Aorta (tissue), 5 donors: ENCODE results near the gene PARP16. TPM values are rescaled to one million over a fixed set of nuclear protein-coding genes. Genes with fewer than 3 reads are reported as not detected.

ENCODE experiments used
- ATAC-seq: fragments of 200-7000 bp; cut with Tn5 transposase; one replicate; pipeline ENCODE4 v1.9.1; 2022; ENCODE audit warnings: moderate library complexity; ENCODE audit not compliant: low FRiP score
- DNase-seq, 2 donors: peaks; one replicate each; pipeline ENCODE4 v3.0.0-alpha.2; 2020
- H3K27ac ChIP-seq, 2 donors: one replicate each; pipeline ENCODE4 v1.5.1; 2013; ENCODE audit warnings: low read length in 2 of 2, mild to moderate bottlenecking in 2 of 2, moderate library complexity in 2 of 2, control low read depth in 1 of 2, inconsistent platforms in 1 of 2, low read depth in 1 of 2
- H3K27me3 ChIP-seq, 2 donors: one replicate each; pipeline ENCODE4 v1.6.1; 2013; ENCODE audit warnings: control low read depth in 1 of 2, low read length in 1 of 2, mild to moderate bottlenecking in 1 of 2, moderate library complexity in 1 of 2; ENCODE audit not compliant: insufficient read depth in 2 of 2, control insufficient read depth in 1 of 2
- H3K36me3 ChIP-seq, 2 donors: one replicate each; pipeline ENCODE4 v1.6.1; 2013; ENCODE audit warnings: control low read depth in 1 of 2, low read length in 1 of 2, mild to moderate bottlenecking in 1 of 2; ENCODE audit not compliant: insufficient read depth in 2 of 2, control insufficient read depth in 1 of 2
- H3K4me1 ChIP-seq, 2 donors: one replicate each; pipeline ENCODE4 v1.6.1; 2013; ENCODE audit warnings: low read length in 2 of 2, control low read depth in 1 of 2, mild to moderate bottlenecking in 1 of 2, moderate library complexity in 1 of 2; ENCODE audit not compliant: insufficient read depth in 2 of 2, control insufficient read depth in 1 of 2
- H3K4me3 ChIP-seq, 2 donors: one replicate each; pipeline ENCODE4 v1.5.1; 2013; ENCODE audit warnings: low read length in 2 of 2, control low read depth in 1 of 2, mild to moderate bottlenecking in 1 of 2
- H3K9me3 ChIP-seq: one replicate; pipeline ENCODE4 v1.6.1; 2013; ENCODE audit warnings: mild to moderate bottlenecking, low read length; ENCODE audit not compliant: control insufficient read depth
- WGBS, 2 donors: extraction: QIAGEN DNeasy Blood & Tissue Kit; methylation state at CpG; one replicate each; pipeline ENCODE4 v1.1.7; 2013; 5-methylcytosine and 5-hydroxymethylcytosine counted together
- intact Hi-C, 2 donors: fragments of 100-400 bp; cut with DNase I; formaldehyde crosslinking; loops; one replicate each; pipeline versions ENCODE4 v1.14.2 to v1.15.0; 2022
- polyA plus RNA-seq, 2 donors: library from polyadenylated mRNA; stranded (reverse); fragments of 200-250 nt; gene quantifications; one replicate each; pipeline ENCODE4 v1.2.3, GENCODE V29; 2013
- total RNA-seq, 2 donors: library from RNA; stranded (reverse); fragmentation: NEBNext Ultra II Directional; extraction: Animal tissue kit (Norgen Biotek cat#: 25700); gene quantifications; one replicate each; pipeline ENCODE4 v1.2.1, GENCODE V29; 2021
- donor health status: healthy with polysubstance abuse.
- donor health status: Bipolar disorder and iron deficiency.
- donor health status: DM: no; HTN: no; CAD: no.
- donor health status: DM: no; HTN: no; CAD: no.
- donor health status: DM: yes; HTN: yes; CAD: no.

The PARP16 gene
- total and polyA plus RNA-seq, 4 donors = 5.3 to 11.5 (median 6.3) TPM

DNA sequence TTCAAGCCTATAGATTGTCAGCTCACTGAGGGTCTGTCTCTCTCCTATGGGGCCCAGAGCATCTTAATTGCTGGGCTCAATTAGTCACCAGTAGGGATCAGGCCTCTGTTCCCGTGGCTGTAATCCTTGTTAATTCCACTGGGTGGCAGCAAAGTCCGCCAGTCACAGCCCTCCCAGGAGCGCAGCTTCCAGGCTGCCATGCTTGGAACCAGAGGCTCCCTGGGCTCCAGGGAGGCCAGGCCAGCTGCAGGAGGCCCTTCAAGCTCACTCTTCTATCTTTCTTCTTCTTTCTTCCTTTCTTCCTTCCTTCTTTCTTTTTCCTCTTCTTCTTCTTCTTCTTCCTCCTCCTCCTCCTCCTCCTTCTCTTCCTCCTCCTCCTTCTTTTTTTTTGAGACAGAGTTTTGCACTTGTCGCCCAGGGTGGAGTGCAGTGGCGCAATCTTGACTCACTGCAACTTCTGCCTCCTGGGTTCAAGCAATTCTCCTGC is 32.2 kb upstream of the PARP16 start:
- WGBS, 2 donors = 38 to 39% methylated on average over 5 of the region's 5 CpGs
- Histone ChIP-seq H3K27ac (no peak overlapping the region), H3K4me1 (no peaks in the 10 kb centered on the region), H3K27me3 (no peaks in the 10 kb centered on the region), H3K9me3 (no peaks in the 10 kb centered on the region), H3K4me3 (no peak overlapping the region), H3K36me3 (no peaks in the 10 kb centered on the region)
- intact Hi-C loops = loop anchor here (1.0 kb wide), 2 partner anchors 66 to 67 kb away; no protein-coding TSS in a partner anchor
- DNase-seq (peak; percentile 77 to 90), ATAC-seq (peak; percentile 96)

DNA sequence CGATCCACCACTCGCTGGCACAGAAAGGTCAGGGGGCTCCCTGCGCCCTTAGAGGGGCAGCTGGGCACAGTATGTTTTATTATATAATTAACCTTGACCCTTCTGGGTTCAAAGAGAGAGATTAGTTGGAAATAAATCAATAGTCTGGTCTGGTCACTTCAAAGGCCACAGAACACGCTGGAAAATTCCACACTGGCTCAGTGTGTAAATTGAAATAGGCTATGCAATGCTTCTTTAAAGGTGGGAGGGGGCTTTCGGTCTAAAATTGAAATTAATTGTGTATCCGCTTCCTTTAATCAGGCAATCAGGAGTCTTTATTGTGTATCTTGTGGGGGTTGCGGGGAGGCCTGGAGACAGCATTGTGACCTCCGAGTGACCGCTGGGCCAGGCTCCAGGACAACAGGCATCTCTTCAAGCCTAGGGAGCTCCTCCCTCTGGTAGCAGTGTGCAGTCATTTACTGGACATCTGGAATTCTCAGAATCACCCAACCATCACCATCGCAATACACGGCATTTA is 25.8 kb upstream of the PARP16 start:
- ATAC-seq (no peak), DNase-seq (peak in 1 of 2 donors; percentile 62)
- H3K4me3 ChIP-seq = no peak overlapping the region
- no peak overlapping the region for H3K27ac ChIP-seq
- intact Hi-C loops = no loop called here
- H3K4me1 ChIP-seq = no peaks in the 10 kb centered on the region
- no peaks in the 10 kb centered on the region for H3K36me3 ChIP-seq
- 76 to 81% methylated on average over 11 of the region's 11 CpGs for WGBS, 2 donors
- H3K9me3 ChIP-seq = no peaks in the 10 kb centered on the region
- H3K27me3 ChIP-seq = no peaks in the 10 kb centered on the region

DNA sequence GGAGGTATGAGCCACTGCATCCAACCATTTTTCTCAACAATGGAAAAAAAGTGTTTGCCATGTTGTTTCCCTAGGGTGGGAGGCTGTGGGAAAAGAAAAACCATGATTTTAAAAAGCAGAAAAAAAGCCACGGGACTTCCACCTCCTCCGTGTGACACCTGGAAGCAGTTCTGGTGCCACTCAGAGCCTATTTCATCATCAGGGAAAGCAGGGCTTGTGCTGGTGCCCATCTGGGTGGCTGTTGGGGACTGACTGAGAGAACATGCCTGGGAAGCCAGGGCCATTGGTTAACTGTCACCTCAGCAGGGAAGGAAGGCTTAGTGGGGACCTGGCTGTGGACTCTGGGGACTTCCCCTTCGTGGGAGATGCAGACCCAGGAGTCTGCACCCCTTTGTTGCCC is 25.1 kb upstream of the PARP16 start:
- Histone ChIP-seq H3K9me3 (no peaks in the 10 kb centered on the region), H3K27ac (no peak overlapping the region), H3K4me1 (no peaks in the 10 kb centered on the region), H3K36me3 (no peaks in the 10 kb centered on the region), H3K27me3 (no peaks in the 10 kb centered on the region), H3K4me3 (no peak overlapping the region)
- peak; percentile 36 for ATAC-seq
- intact Hi-C loops = no loop called here
- DNase-seq = peak in 1 of 2 donors; percentile 24
- 25 to 37% methylated on average over 3 of the region's 3 CpGs for WGBS, 2 donors

DNA sequence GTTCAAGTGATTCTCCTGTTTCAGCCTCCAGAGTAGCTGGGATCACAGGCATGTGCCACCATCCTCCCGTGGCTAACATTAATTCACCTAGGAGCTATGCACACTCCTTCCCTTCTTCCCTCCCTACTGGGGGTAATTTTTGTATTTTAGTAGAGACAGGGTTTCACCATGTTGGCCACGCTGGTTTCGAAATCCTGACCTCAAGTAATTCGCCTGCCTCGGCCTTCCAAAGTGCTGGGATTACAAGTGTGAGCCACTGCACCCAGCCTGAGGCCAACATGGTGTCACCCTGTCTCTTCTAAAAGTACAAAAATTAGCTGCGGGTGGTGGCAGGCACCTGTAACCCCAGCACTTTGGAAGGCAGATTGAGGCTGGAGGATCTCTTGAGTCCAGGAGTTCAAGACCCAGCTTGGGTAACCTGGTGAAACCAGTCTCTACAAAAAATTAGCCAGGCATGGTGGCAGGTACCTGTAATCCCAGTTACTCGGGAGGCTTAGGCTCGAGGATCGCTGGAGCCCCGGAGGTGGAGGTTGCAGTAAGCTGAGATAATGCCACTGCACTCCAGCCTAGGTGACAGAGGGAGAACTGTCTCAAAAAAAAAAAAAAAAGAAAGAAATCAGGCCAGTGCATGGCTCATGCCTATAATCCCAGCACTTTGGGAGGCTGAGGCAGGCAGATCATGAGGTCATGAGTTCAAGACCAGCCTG is 23.9 kb upstream of the PARP16 start:
- H3K36me3 ChIP-seq = no peaks in the 10 kb centered on the region
- H3K4me1 ChIP-seq = no peaks in the 10 kb centered on the region
- DNase-seq = no peak
- H3K9me3 ChIP-seq = no peaks in the 10 kb centered on the region
- H3K27ac ChIP-seq = no peak overlapping the region
- H3K4me3 ChIP-seq = no peak overlapping the region
- H3K27me3 ChIP-seq = no peaks in the 10 kb centered on the region
- intact Hi-C loops = no loop called here
- 92 to 93% methylated on average over 10 of the region's 10 CpGs for WGBS, 2 donors
- no peak for ATAC-seq

DNA sequence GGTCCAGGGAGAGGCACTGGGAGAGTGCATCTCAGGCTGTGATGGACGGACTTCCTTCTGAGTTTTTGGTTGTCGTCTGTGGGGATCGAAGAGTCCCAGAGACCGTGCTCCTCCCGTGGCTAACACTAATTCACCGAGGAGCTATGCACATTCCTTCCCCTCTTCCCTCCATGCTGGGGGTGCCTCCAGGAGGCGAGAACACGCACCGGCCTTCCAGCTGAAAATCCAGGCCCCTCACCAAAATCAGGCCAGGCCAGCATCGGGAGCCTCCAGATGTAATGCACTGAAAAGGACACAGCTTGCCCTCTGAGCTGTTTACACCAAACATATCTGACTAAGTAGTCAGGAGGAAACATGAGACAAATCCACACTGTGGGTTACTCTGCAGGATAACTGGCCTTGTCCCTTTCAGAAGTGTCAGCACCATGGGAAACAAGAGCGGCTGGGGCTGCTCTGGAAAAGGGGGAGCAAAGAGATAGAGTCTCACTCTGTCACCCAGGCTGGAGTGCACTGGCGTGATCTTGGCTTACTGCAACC is 23.3 kb upstream of the PARP16 start:
- Histone ChIP-seq H3K27me3 (no peaks in the 10 kb centered on the region), H3K4me3 (no peak overlapping the region), H3K4me1 (no peaks in the 10 kb centered on the region), H3K9me3 (no peaks in the 10 kb centered on the region), H3K27ac (no peak overlapping the region), H3K36me3 (no peaks in the 10 kb centered on the region)
- WGBS, 2 donors = 83 to 85% methylated on average over 12 of the region's 12 CpGs
- ATAC-seq (no peak), DNase-seq (peak in 1 of 2 donors; percentile 28)
- intact Hi-C loops = no loop called here

DNA sequence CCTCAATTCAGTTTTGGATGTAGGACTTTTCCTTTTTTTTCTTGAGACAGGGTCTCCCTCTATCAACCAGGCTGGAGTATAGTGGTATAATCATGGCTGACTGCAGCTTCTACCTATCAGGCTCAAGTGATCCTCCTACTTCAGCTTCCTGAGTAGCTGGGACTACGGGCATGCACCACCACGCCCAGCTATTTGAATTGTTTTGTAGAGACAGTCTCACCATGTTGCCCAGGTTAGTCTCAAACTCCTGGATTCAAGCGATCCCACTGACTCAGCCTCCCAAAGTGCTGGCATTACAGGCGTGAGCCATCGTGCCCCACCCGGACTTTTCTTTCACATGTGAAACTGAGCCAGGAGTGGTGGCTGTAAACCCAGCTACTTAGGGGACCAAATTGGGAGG is 21.3 kb upstream of the PARP16 start:
- Histone ChIP-seq H3K27me3 (no peaks in the 10 kb centered on the region), H3K9me3 (no peaks in the 10 kb centered on the region), H3K4me1 (no peaks in the 10 kb centered on the region), H3K4me3 (no peak overlapping the region), H3K27ac (no peak overlapping the region), H3K36me3 (no peaks in the 10 kb centered on the region)
- WGBS, 2 donors = 81 to 82% methylated on average over 6 of the region's 6 CpGs
- DNase-seq (no peak), ATAC-seq (no peak)
- intact Hi-C loops = no loop called here

DNA sequence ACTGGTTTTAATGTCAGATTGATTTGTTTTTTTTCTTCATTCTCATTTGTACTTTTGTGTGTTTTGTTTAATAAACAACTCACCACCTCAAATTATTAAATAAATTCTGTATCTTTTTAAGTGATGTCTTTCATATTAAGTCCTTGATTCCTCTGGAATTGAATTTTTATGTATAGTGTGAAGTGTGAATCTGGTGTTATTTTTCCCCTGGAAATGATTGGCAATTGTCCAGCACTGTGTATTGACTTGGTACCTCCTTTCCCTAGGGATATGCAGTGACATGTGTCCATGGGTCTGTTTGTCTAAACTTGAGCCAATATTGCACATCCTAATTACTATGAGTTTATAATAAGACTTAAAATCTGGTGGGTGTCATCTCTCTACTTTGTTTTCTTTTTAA is 19.9 kb upstream of the PARP16 start:
- Histone ChIP-seq H3K27ac (no peak overlapping the region), H3K27me3 (no peaks in the 10 kb centered on the region), H3K4me1 (no peaks in the 10 kb centered on the region), H3K4me3 (no peak overlapping the region), H3K9me3 (no peaks in the 10 kb centered on the region), H3K36me3 (no peaks in the 10 kb centered on the region)
- DNase-seq = no peak
- intact Hi-C loops = no loop called here
- no peak for ATAC-seq

DNA sequence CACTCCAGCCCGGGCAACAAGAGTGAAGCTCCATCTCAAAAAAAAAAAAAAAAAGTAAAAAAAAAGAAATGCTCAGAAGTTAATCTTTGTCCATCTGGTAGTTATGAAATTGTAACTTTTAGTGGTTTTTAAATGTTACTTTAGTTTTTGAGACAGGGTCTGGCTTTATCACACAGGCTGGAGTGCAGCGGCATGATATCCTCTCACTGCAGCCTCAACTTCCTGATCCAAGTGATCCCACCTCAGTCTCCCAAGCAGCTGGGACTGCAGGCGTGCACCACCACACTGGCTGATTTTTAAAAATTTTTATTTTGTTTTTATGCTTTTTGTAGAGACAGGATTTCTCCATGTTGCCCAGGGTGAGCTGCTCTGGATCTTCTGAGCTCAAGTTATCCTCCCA is 19.1 kb upstream of the PARP16 start:
- H3K36me3 ChIP-seq = no peaks in the 10 kb centered on the region
- no peaks in the 10 kb centered on the region for H3K27me3 ChIP-seq
- DNase-seq (no peak), ATAC-seq (no peak)
- 63 to 68% methylated on average over 3 of the region's 3 CpGs for WGBS, 2 donors
- H3K4me3 ChIP-seq = no peak overlapping the region
- intact Hi-C loops = no loop called here
- H3K9me3 ChIP-seq = no peaks in the 10 kb centered on the region
- no peak overlapping the region for H3K27ac ChIP-seq
- H3K4me1 ChIP-seq = no peaks in the 10 kb centered on the region
